DOHH2 (cell line): ENCODE measurements around the gene FAM118A.

Source experiments
- EZH2phosphoT487 ChIP-seq: fragments of 200-600 bp; sonication (generic); IDR thresholded peaks from 2 replicates; pipeline ENCODE4 v1.6.1; 2017; ENCODE audit warnings: borderline replicate concordance, mild to moderate bottlenecking, antibody characterized with exemption, low read length, moderate library complexity, mixed read lengths
- TF ChIP-seq, protein P1 (sequence below): fragments of 200-600 bp; sonication (generic); IDR thresholded peaks from one replicate; pipeline ENCODE4 v1.5.1; 2014; ENCODE audit warnings: antibody characterized with exemption, mild to moderate bottlenecking, low read depth, low read length; ENCODE audit not compliant: poor library complexity, severe bottlenecking

DNA sequence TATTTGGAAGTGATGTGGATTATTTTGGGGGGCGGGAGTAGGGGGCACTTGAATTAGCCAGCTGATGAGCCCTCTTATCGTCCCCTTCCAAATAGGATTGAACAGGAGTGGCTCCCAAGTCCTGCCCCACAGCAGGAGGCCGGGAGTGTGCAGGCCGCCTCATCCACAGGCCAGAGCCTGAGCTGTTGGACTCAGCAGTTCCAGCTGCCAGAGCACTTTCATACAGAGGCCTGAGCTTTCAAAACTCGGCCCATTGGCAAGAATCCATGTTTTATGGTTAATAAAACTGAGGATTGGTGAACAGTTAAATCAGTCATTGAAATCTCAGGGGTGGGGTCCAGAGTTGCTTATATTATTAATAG is 9.6 kb downstream of the FAM118A start:
- TF ChIP-seq, protein P1, sequence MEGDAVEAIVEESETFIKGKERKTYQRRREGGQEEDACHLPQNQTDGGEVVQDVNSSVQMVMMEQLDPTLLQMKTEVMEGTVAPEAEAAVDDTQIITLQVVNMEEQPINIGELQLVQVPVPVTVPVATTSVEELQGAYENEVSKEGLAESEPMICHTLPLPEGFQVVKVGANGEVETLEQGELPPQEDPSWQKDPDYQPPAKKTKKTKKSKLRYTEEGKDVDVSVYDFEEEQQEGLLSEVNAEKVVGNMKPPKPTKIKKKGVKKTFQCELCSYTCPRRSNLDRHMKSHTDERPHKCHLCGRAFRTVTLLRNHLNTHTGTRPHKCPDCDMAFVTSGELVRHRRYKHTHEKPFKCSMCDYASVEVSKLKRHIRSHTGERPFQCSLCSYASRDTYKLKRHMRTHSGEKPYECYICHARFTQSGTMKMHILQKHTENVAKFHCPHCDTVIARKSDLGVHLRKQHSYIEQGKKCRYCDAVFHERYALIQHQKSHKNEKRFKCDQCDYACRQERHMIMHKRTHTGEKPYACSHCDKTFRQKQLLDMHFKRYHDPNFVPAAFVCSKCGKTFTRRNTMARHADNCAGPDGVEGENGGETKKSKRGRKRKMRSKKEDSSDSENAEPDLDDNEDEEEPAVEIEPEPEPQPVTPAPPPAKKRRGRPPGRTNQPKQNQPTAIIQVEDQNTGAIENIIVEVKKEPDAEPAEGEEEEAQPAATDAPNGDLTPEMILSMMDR = no peak
- TF ChIP-seq EZH2phosphoT487 = no peak
